ENCODE results near the gene TRIM23.

The TRIM23 gene

GRCh38 chr5:65651144-65651543 lies 27.0 kb upstream of the TRIM23 start:
- Histone ChIP-seq H3K9me3 (ENCODE audit: severe bottlenecking) (no peaks in the 10 kb centered on the region), H3K4me1 (ENCODE audit: insufficient read depth, poor library complexity, severe bottlenecking) (no peaks in the 10 kb centered on the region), H3K36me3 (ENCODE audit: low read depth) (peaks cover 51% of the 10 kb centered on the region), H3K27ac (ENCODE audit: poor library complexity, severe bottlenecking) (no peak overlapping the region), H3K4me3 (ENCODE audit: severe bottlenecking) (no peak overlapping the region), H3K27me3 (ENCODE audit: insufficient read depth, poor library complexity, severe bottlenecking) (no peaks in the 10 kb centered on the region)
- DNase-seq (ENCODE audit: low spot score) (no peak), ATAC-seq (ENCODE audit: low read depth) (no peak)
- no peak for TF ChIP-seq CTCF (IDR thresholded peaks at IDR 0.05; ENCODE audit: poor library complexity, severe bottlenecking)

GRCh38 chr5:65647941-65648340 lies 23.8 kb upstream of the TRIM23 start:
- no peaks in the 10 kb centered on the region for H3K4me1 ChIP-seq (ENCODE audit: insufficient read depth, poor library complexity, severe bottlenecking)
- H3K4me3 ChIP-seq (ENCODE audit: severe bottlenecking), result no peak overlapping the region
- H3K27me3 ChIP-seq (ENCODE audit: insufficient read depth, poor library complexity, severe bottlenecking), result no peaks in the 10 kb centered on the region
- ATAC-seq (ENCODE audit: low read depth), result no peak
- no peaks in the 10 kb centered on the region for H3K9me3 ChIP-seq (ENCODE audit: severe bottlenecking)
- H3K27ac ChIP-seq (ENCODE audit: poor library complexity, severe bottlenecking), result no peak overlapping the region
- H3K36me3 ChIP-seq (ENCODE audit: low read depth), result peaks cover 28% of the 10 kb centered on the region
- no peak for TF ChIP-seq CTCF (IDR thresholded peaks at IDR 0.05; ENCODE audit: poor library complexity, severe bottlenecking)
- no peak for DNase-seq (ENCODE audit: low spot score)

- Histone ChIP-seq H3K27ac (ENCODE audit: poor library complexity, severe bottlenecking) (no peak overlapping the region), H3K27me3 (ENCODE audit: insufficient read depth, poor library complexity, severe bottlenecking) (no peaks in the 10 kb centered on the region), H3K4me3 (ENCODE audit: severe bottlenecking) (no peak overlapping the region), H3K36me3 (ENCODE audit: low read depth) (peaks cover 30% of the 10 kb centered on the region), H3K9me3 (ENCODE audit: severe bottlenecking) (no peaks in the 10 kb centered on the region), H3K4me1 (ENCODE audit: insufficient read depth, poor library complexity, severe bottlenecking) (no peaks in the 10 kb centered on the region)
- no peak for TF ChIP-seq CTCF (IDR thresholded peaks at IDR 0.05; ENCODE audit: poor library complexity, severe bottlenecking)
- DNase-seq (ENCODE audit: low spot score) (no peak), ATAC-seq (ENCODE audit: low read depth) (no peak)
Measured at GRCh38 chr5:65646938-65647337, 22.8 kb upstream of the TRIM23 start.

GRCh38 chr5:65640240-65640639 lies 16.1 kb upstream of the TRIM23 start:
- H3K9me3 ChIP-seq (ENCODE audit: severe bottlenecking), result no peaks in the 10 kb centered on the region
- peaks cover 60% of the 10 kb centered on the region for H3K36me3 ChIP-seq (ENCODE audit: low read depth)

More at GRCh38 chr5:65640240-65640639, 16.1 kb upstream of the TRIM23 start:
- H3K27ac ChIP-seq (ENCODE audit: poor library complexity, severe bottlenecking), result no peak overlapping the region
- DNase-seq (ENCODE audit: low spot score), result no peak
- TF ChIP-seq CTCF (IDR thresholded peaks at IDR 0.05; ENCODE audit: poor library complexity, severe bottlenecking), result no peak
- no peak for ATAC-seq (ENCODE audit: low read depth)
- no peaks in the 10 kb centered on the region for H3K27me3 ChIP-seq (ENCODE audit: insufficient read depth, poor library complexity, severe bottlenecking)
- no peaks in the 10 kb centered on the region for H3K4me1 ChIP-seq (ENCODE audit: insufficient read depth, poor library complexity, severe bottlenecking)
- H3K4me3 ChIP-seq (ENCODE audit: severe bottlenecking), result no peak overlapping the region
